SJCRH30 (cell line): Measurements from ENCODE around the gene ZSCAN20. TPM values are rescaled to one million over a fixed set of nuclear protein-coding genes. Genes with fewer than 3 reads are reported as not detected.
"Not testable (repeated sequence)": the region's sequence is repeated elsewhere in the genome, so short reads cannot be mapped to it uniquely, and the experiment has no call there.

Experiments
- DNase-seq, 2 experiments: peaks; one replicate each; pipeline ENCODE4 v3.0.0-alpha.2; 2015 to 2020
- H3K27ac ChIP-seq: fragments of 250-450 bp; sonication (Bioruptor Pico); 2 replicates; pipeline ENCODE4 v1.5.1; 2020; ENCODE audit warnings: mild to moderate bottlenecking, moderate library complexity
- H3K27me3 ChIP-seq: fragments of 250-450 bp; sonication (Bioruptor Pico); 2 replicates; pipeline ENCODE4 v1.5.1; 2020; ENCODE audit warnings: mild to moderate bottlenecking, moderate library complexity
- H3K36me3 ChIP-seq: fragments of 250-450 bp; sonication (Bioruptor Pico); 2 replicates; pipeline ENCODE4 v1.5.1; 2020; ENCODE audit warnings: mild to moderate bottlenecking, moderate library complexity
- H3K4me1 ChIP-seq: fragments of 250-450 bp; sonication (Bioruptor Pico); 2 replicates; pipeline ENCODE4 v1.5.1; 2020; ENCODE audit warnings: mild to moderate bottlenecking, moderate library complexity
- H3K4me3 ChIP-seq: fragments of 250-450 bp; sonication (Bioruptor Pico); 2 replicates; pipeline ENCODE4 v1.5.1; 2020; ENCODE audit warnings: mild to moderate bottlenecking, moderate library complexity
- H3K9me3 ChIP-seq: fragments of 250-450 bp; sonication (Bioruptor Pico); replicated peaks from 2 replicates; pipeline ENCODE4 v1.5.1; 2020; ENCODE audit warnings: mild to moderate bottlenecking, moderate library complexity
- total RNA-seq: library from RNA; depleted of rRNA; stranded (reverse); fragments of >200 nt; shearing (Covaris generic); gene quantifications from 2 replicates; pipeline ENCODE4 v1.2.3, GENCODE V29; 2014

Gene ZSCAN20
- total RNA-seq, 1 experiment from 2014 or later, result 9.4 TPM

DNA sequence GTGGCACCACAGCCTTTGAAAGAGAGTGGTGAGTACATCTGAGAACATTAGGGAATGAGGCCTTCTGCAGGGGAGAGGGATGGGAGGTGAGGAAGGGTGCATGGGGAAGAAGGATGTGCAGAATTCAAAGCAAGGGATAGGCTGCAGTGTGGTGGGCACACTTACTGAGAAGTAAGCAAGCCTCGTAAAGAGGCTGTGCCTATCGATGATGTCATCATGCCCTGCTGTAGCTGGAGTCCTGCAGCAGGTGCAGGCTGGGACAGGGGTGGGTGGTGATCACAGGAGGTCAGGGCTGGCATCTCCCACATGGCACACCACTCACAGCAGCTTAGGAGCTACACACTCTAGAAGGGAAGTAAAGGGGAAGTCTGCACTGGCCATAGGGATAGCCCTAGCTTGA lies 16.2 kb downstream of the ZSCAN20 start:
- H3K4me1 ChIP-seq, result no peaks in the 10 kb centered on the region
- no peak for DNase-seq
- H3K36me3 ChIP-seq, result peaks cover 77% of the 10 kb centered on the region
- no peaks in the 10 kb centered on the region for H3K27me3 ChIP-seq
- H3K9me3 ChIP-seq, result no peaks in the 10 kb centered on the region; the same call in 1 of the 2 replicates
- no peak overlapping the region for H3K4me3 ChIP-seq
- H3K27ac ChIP-seq, result no peak overlapping the region

DNA sequence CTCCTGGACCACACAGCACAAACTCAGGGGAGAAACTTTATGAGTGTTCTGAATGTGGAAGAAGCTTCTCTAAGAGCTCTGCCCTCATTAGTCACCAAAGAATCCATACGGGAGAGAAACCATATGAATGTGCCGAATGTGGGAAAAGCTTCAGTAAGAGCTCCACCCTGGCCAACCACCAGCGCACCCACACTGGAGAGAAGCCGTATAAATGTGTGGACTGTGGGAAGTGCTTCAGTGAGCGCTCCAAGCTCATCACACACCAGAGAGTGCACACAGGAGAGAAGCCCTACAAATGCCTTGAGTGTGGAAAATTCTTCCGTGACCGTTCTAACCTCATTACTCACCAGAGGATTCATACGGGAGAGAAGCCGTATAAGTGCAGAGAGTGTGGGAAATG lies 22.5 kb downstream of the ZSCAN20 start:
- peaks cover 16% of the 10 kb centered on the region for H3K9me3 ChIP-seq
- no peaks in the 10 kb centered on the region for H3K4me1 ChIP-seq
- no peaks in the 10 kb centered on the region for H3K27me3 ChIP-seq
- H3K4me3 ChIP-seq, result no peak overlapping the region
- no peak for DNase-seq
- H3K27ac ChIP-seq, result no peak overlapping the region
- H3K36me3 ChIP-seq, result peaks cover 59% of the 10 kb centered on the region

DNA sequence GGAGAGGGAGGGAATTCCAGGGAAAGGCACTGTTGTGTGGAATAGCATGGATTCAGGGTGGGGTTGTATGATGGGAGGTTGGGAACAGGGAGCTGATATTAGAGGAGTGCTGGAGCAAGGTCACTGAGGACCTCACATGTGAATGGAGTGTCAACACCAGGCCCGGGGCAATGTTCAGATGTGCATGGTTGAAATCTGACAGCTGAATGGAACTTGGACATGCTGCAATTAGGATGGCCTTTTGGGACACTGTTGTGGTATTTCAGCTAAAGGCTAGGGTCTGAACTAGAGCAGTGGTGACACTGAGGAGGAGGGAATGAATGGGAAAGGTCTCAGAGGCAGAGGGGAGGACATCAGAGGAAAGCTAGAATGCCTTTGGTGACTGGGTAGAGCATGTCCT lies 25.0 kb downstream of the ZSCAN20 start:
- Histone ChIP-seq H3K36me3 (peaks cover 34% of the 10 kb centered on the region), H3K4me3 (no peak overlapping the region), H3K4me1 (no peaks in the 10 kb centered on the region), H3K27ac (no peak overlapping the region), H3K27me3 (no peaks in the 10 kb centered on the region), H3K9me3 (peaks cover 16% of the 10 kb centered on the region)
- no peak for DNase-seq

DNA sequence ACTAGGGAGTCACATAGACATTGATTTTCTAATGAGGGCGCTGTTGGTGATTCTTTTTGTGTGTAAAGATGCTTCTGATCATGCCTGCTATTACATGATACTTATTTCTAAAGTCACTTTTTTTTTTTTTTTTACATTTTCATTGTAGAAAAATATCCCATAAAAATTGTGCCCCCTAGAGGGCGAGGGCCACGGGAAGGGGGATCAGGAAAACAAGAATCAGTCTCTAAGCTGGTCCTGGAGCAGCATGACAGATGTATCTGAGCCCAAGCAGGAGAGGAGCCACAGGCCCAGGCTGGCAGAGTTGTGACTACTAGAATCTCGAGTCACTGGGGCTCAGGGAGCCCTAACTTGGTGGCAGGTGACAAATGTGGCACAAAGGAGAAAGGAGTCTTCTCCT lies 28.1 kb downstream of the ZSCAN20 start:
- H3K27me3 ChIP-seq, result no peaks in the 10 kb centered on the region

DNA sequence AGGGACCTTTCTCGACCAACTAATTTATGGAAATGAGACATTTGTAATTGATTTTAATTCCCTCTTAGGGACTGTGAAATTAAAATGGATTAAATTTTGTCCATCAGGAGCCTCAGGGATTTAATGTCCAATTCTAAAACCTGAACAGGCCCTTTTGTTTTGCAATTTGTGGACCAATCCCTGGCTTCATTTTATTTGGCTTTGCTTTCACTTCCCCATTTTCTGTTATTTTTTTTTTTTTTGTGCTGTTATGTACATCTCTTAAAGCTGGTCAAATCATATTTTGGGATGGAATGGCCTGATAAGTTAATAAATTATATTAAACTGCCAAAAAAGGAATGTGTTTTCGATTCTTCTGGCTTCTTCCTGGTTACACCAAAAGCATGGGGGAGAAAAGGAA lies 28.9 kb downstream of the ZSCAN20 start:
- no peak overlapping the region for H3K27ac ChIP-seq
- H3K9me3 ChIP-seq, result no peaks in the 10 kb centered on the region
- H3K4me3 ChIP-seq, result no peak overlapping the region
- DNase-seq, result no peak
- H3K36me3 ChIP-seq, result no peaks in the 10 kb centered on the region
- no peaks in the 10 kb centered on the region for H3K27me3 ChIP-seq
- no peaks in the 10 kb centered on the region for H3K4me1 ChIP-seq

More for the DNA sequence above, 28.1 kb downstream of the ZSCAN20 start:
- H3K4me1 ChIP-seq, result no peaks in the 10 kb centered on the region
- peaks cover 5% of the 10 kb centered on the region; the same call in 1 of the 2 replicates for H3K9me3 ChIP-seq
- H3K27ac ChIP-seq, result no peak overlapping the region
- H3K36me3 ChIP-seq, result peaks cover 5% of the 10 kb centered on the region
- no peak for DNase-seq
- no peak overlapping the region for H3K4me3 ChIP-seq

DNA sequence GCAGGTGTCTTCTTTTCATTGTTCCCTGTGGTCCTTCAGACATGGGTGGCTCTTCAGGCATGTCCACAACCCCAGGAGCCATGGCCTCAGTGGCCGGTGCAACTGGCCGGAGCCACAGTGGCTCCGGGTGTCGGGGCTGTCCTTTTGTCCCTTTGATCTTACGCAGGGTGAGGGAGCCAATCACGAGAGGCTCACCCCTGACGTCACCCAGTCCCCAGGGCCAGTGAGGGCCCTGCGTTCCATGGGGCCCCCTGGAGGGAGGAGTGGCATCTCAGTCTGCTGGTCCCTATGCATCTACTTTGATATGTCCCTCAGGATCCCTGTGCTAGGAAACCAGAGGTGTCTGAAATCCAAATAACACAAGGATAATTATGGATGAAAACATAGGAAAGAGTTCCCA lies 29.3 kb downstream of the ZSCAN20 start:
- DNase-seq, result no peak
- H3K27ac ChIP-seq, result no peak overlapping the region

DNA sequence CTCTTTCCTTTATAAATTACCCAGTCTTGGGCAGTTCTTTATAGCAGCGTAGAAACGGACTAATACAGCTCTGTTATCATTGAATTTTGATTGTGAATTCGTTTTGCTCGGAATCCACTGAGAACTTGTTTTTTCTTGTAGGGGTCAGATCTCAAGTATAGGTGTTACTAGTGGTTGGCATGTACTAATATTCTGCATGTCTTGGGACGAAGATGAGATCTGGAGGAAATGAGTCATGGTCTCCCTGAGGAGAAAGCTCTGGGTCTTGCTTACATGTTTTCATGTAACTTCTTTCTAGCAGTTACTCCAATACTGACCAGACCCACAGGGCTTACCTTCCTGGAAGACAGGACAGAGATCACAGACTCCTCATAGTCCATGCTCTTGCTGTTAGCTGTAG lies 30.3 kb downstream of the ZSCAN20 start:
- H3K36me3 ChIP-seq, result no peaks in the 10 kb centered on the region
- no peak overlapping the region for H3K4me3 ChIP-seq
- H3K4me1 ChIP-seq, result no peaks in the 10 kb centered on the region
- no peak for DNase-seq
- no peak overlapping the region for H3K27ac ChIP-seq
- no peaks in the 10 kb centered on the region for H3K27me3 ChIP-seq
- H3K9me3 ChIP-seq, result no peaks in the 10 kb centered on the region

More for the DNA sequence above, 29.3 kb downstream of the ZSCAN20 start:
- Histone ChIP-seq H3K27me3 (no peaks in the 10 kb centered on the region), H3K4me3 (no peak overlapping the region), H3K4me1 (no peaks in the 10 kb centered on the region), H3K9me3 (no peaks in the 10 kb centered on the region), H3K36me3 (no peaks in the 10 kb centered on the region)

DNA sequence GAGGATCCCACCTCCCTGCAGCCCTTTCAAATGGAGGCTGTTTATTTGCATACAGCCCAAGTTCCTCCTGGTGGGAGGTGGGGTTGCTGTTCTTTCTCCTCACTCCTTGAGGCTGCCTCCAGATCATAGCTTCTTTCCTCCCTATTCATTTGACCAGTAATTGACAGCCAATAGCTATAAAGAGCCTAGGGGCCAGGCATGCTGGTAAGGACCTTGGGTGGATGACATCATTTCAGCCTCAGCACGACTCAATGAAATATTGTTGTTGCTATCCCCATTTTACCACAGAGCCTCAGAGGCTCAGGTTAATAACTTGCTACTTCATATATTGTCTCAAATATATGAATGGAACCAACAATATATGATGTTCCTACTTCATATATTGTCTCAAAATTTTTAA lies 31.1 kb downstream of the ZSCAN20 start:
- no peak for DNase-seq
- Histone ChIP-seq H3K9me3 (no peaks in the 10 kb centered on the region), H3K27me3 (no peaks in the 10 kb centered on the region), H3K27ac (no peak overlapping the region), H3K4me3 (no peak overlapping the region), H3K36me3 (no peaks in the 10 kb centered on the region), H3K4me1 (no peaks in the 10 kb centered on the region)

DNA sequence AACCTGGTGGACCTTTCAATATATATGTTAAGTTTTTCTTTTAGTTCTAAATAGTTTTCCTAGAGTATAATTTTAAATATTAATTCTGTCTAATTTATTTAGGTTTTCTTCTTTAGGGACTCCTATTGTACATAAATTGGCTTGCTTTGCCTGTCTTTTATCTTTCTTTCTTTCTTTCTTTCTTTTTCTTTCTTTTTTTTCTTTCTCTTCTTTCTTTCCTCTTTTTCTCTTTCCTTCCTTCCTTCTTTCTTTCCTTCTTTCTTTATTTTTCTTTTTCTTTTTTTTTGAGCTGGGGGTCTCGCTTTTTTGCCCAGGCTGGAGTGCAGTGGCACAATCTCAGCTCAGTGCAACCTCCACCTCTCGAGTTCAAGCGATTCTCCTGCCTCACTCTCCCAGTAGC lies 35.2 kb downstream of the ZSCAN20 start:
- no peaks in the 10 kb centered on the region for H3K36me3 ChIP-seq
- H3K4me3 ChIP-seq, result no peak overlapping the region
- H3K9me3 ChIP-seq, result no peaks in the 10 kb centered on the region; the same call in 1 of the 2 replicates
- no peak for DNase-seq
- H3K4me1 ChIP-seq, result no peaks in the 10 kb centered on the region
- 0 out of 2 replicates have a peak, but pooled peaks cover 3% of the 10 kb centered on the region for H3K27me3 ChIP-seq
- no peak overlapping the region for H3K27ac ChIP-seq

DNA sequence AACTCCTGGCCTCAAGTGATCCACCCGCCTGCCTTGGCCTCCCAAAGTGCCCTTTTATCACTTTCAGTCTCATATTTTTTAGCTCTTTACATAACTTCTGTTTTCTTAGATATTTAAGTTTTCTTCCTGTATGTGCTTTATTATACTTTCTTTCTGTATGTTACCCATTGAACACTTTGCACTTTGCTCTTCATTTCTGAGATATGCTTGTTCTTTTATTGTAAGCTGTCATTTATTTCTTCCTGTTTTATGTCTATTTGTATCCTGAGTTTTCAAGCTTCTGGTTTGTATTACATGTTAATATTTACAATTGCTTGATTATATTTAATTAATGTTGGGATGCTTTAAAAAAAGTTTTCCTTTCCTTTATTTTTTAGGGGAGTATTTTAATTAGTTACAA lies 35.7 kb downstream of the ZSCAN20 start:
- Histone ChIP-seq H3K36me3 (no peaks in the 10 kb centered on the region), H3K9me3 (no peaks in the 10 kb centered on the region; the same call in 1 of the 2 replicates), H3K27ac (no peak overlapping the region), H3K27me3 (0 out of 2 replicates have a peak, but pooled peaks cover 3% of the 10 kb centered on the region), H3K4me3 (no peak overlapping the region), H3K4me1 (no peaks in the 10 kb centered on the region)
- no peak for DNase-seq

DNA sequence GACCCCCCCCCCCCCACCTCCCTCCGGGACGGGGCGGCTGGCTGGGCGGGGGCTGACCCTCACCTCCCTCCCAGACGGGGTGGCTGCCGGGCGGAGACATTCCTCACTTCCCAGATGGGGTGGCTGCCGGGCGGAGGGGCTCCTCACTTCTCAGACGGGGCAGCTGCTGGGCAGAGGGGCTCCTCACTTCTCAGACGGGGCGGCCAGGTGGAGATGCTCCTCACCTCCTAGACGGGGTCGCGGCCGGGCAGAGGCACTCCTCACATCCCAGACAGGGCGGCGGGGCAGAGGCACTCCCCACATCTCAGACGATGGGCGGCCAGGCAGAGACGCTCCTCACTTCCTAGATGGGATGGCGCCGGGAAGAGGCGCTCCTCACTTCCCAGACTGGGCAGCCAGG lies 36.8 kb downstream of the ZSCAN20 start:
- H3K36me3 ChIP-seq, H3K4me3 ChIP-seq, H3K4me1 ChIP-seq, H3K27ac ChIP-seq, H3K27me3 ChIP-seq, DNase-seq, H3K9me3 ChIP-seq: not testable (repeated sequence)

DNA sequence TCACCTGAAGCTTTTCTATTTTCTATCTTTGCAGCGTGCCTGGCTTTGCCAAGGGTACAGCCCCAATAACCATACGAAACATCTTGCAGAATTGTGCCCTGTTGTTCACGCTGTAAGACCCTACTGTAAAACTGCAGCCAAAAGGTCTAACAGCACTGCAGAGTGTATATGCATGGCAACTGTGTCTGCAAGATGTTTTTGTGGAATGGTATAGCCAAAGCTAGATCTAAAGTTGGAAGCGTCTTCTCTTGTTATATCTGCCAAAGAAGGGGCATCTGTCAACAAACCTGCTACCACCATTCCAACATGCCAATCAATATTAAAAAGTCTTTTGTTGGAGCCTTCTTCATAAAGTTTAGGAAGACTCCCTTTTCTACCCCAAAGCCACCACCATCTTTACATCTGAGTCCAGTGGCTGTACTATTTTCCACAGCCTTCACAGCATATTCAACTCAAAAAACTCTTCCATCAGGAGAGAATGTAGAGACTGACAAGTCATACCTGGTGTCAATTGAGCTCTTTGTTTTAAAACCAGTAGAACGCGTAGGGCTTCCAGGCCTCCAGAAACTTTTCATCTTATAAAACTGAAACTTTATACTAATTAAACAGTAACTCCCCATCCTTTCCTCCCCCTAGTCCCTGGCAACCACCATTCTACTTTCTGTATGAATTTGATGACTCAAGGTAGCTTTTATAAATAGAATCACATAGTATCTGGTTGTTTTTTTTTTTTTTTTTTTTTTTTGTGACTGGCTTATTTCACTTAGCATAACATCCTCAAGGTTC lies 40.0 kb downstream of the ZSCAN20 start:
- no peak overlapping the region for H3K27ac ChIP-seq
- no peaks in the 10 kb centered on the region for H3K4me1 ChIP-seq
- peaks cover 7% of the 10 kb centered on the region; the same call in 1 of the 2 replicates for H3K27me3 ChIP-seq

DNA sequence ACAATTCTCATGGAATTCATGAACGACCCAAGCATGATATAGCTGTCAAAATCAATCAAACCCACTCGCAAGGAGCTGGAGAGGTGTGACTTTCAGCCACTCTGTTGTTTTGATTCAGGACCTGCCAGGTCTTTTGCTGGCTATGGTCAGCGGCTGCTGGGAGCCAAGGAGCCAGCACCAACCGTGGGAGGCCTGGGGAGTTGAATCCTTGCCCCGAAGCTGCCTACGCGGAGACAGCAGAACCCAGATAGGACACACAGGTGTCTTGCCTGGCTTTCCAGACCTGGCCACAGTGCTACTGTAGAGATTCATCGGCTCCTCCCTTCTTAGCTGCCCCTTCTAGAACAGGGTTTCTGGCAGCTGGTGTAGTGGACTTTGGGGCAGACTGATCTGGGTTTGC lies 42.7 kb downstream of the ZSCAN20 start:
- Histone ChIP-seq H3K9me3 (no peaks in the 10 kb centered on the region; the same call in 1 of the 2 replicates), H3K36me3 (no peaks in the 10 kb centered on the region), H3K27me3 (peaks cover 15% of the 10 kb centered on the region; the same call in 1 of the 2 replicates), H3K4me1 (no peaks in the 10 kb centered on the region), H3K4me3 (no peak overlapping the region), H3K27ac (no peak overlapping the region)
- DNase-seq, result no peak

More for the DNA sequence above, 40.0 kb downstream of the ZSCAN20 start:
- no peaks in the 10 kb centered on the region for H3K36me3 ChIP-seq
- no peak for DNase-seq
- H3K4me3 ChIP-seq, result no peak overlapping the region
- no peaks in the 10 kb centered on the region; the same call in 1 of the 2 replicates for H3K9me3 ChIP-seq

DNA sequence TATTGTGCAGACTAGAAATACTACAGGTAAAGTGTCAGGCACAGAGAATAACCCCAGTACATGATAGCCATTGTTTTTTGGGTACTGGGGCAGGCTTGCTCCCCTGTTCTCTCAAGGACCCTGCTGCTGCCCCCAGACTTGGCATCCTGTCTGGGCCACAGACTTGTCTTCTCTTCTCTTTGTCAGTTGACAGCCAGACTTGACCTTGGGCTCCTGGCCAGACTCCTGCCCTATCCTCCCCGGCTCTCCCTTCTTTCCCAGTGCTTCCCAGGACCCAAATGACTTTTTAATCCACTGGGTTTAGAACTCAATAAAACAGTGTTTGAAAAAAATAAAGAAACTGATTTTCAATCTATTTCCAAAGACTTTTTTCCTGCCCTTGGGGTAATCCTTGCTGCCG lies 43.2 kb downstream of the ZSCAN20 start:
- H3K4me1 ChIP-seq, result no peaks in the 10 kb centered on the region
- no peaks in the 10 kb centered on the region for H3K36me3 ChIP-seq
- peaks cover 15% of the 10 kb centered on the region; the same call in 1 of the 2 replicates for H3K27me3 ChIP-seq
- no peak overlapping the region for H3K4me3 ChIP-seq
- H3K27ac ChIP-seq, result no peak overlapping the region
- H3K9me3 ChIP-seq, result no peaks in the 10 kb centered on the region; the same call in 1 of the 2 replicates
- DNase-seq, result no peak

DNA sequence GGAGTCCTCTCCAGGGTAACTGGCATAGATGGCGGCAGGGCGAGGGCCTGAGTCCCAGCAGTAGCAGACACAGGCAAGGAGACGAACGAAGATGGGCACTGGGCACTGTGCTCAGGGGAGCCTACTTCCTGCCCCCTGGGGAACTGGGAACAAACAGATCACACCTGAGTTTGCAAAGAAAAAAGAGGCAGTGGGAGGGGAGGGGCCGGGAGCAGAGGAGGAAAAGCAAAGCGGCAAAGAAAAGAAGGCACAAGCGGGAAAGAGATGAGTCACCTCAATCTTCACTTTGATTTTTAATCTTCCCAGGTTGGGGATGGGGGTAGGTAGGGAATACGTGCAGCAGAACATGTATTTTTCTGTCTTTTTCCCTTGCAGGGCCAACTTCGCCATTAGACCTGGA lies 44.0 kb downstream of the ZSCAN20 start:
- Histone ChIP-seq H3K9me3 (no peaks in the 10 kb centered on the region; the same call in 1 of the 2 replicates), H3K4me1 (no peaks in the 10 kb centered on the region), H3K4me3 (no peak overlapping the region), H3K27me3 (peaks cover 15% of the 10 kb centered on the region; the same call in 1 of the 2 replicates), H3K36me3 (no peaks in the 10 kb centered on the region), H3K27ac (no peak overlapping the region)
- no peak for DNase-seq
